ENCODE data around the gene PRSS1.

PRSS1 gene

GRCh38 chr7:142712617-142712957, 36.7 kb upstream of the PRSS1 start:
- ChIA-PET CTCF (no interaction called here), POLR2A (ENCODE audit: low non-redundant PET) (no interaction called here)
- peak; percentile 26 for TF ChIP-seq CTCF (conservative IDR thresholded peaks at IDR 0.05; ENCODE audit: low read depth)
- no peak overlapping the region for H3K27ac ChIP-seq
- no peak for DNase-seq (ENCODE audit: low spot score)

GRCh38 chr7:142714375-142714774, 34.9 kb upstream of the PRSS1 start:
- ChIA-PET POLR2A (ENCODE audit: low non-redundant PET) (no interaction called here), CTCF (interaction anchor here (1.2 to 1.6 kb wide), 2 partner anchors 69 to 82 kb away, joined by 3 to 5 read pairs; no protein-coding TSS in a partner anchor)
- no peak for TF ChIP-seq CTCF (conservative IDR thresholded peaks at IDR 0.05; ENCODE audit: low read depth)
- H3K27ac ChIP-seq: no peak overlapping the region
- no peak for DNase-seq (ENCODE audit: low spot score)

- H3K27ac ChIP-seq: no peak overlapping the region
- CTCF ChIA-PET: interaction anchor here (0.7 kb wide), 1 partner anchor 48 kb away, joined by 3 read pairs; no protein-coding TSS in a partner anchor
- POLR2A ChIA-PET (ENCODE audit: low non-redundant PET): no interaction called here
- TF ChIP-seq CTCF (conservative IDR thresholded peaks at IDR 0.05; ENCODE audit: low read depth): no peak
- no peak for DNase-seq (ENCODE audit: low spot score)
Measured at GRCh38 chr7:142716596-142716995, 32.7 kb upstream of the PRSS1 start.

GRCh38 chr7:142717453-142717852, 31.8 kb upstream of the PRSS1 start:
- no peak for DNase-seq (ENCODE audit: low spot score)
- ChIA-PET POLR2A (ENCODE audit: low non-redundant PET) (no interaction called here), CTCF (no interaction called here)
- no peak for TF ChIP-seq CTCF (conservative IDR thresholded peaks at IDR 0.05; ENCODE audit: low read depth)
- H3K27ac ChIP-seq: no peak overlapping the region

GRCh38 chr7:142718313-142718712, 31.0 kb upstream of the PRSS1 start:
- CTCF ChIA-PET: no interaction called here

GRCh38 chr7:142720172-142720773, 29.0 kb upstream of the PRSS1 start:
- no peak for TF ChIP-seq CTCF (conservative IDR thresholded peaks at IDR 0.05; ENCODE audit: low read depth)
- ChIA-PET POLR2A (ENCODE audit: low non-redundant PET) (no interaction called here), CTCF (no interaction called here)
- DNase-seq (ENCODE audit: low spot score): no peak
- H3K27ac ChIP-seq: no peak overlapping the region

More at GRCh38 chr7:142718313-142718712, 31.0 kb upstream of the PRSS1 start:
- no peak for DNase-seq (ENCODE audit: low spot score)
- H3K27ac ChIP-seq: no peak overlapping the region
- no peak for TF ChIP-seq CTCF (conservative IDR thresholded peaks at IDR 0.05; ENCODE audit: low read depth)
- POLR2A ChIA-PET (ENCODE audit: low non-redundant PET): no interaction called here
